Measurements from ENCODE around the gene KTI12.
"Not testable (repeated sequence)": the region's sequence is repeated elsewhere in the genome, so short reads cannot be mapped to it uniquely, and the experiment has no call there.

The KTI12 gene

DNA sequence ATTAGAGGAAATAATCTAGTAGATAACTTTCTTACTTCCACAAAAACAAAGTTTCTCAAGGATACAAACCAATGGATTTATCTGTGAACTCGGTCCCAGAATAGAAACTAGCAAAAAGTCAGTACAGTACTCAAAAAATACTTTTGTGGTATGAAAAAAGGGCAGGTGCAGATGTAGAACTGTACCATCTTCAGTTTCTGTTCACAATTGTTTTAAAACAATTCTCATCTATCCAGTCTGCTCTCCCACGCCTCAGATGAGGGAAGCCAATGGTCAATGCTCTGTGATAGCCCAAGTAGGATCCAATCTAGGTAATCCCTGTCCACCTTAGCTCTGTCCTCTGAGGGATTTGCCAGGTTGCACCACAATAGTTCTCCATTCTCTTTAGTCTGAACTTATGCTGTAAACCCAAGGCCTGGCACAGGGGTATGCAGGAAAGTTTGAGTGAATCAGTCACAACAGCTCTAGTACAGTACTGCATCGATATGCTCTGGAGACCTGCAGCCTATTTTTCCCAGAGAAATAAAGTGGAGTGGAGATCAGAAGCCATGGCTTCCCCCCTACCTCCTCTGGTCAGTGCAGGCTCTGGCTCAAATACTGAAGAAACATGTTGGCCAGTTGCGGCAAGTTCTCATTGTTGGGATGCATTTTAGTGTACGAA is 1.4 kb downstream of the KTI12 start:
- no peak for DNase-seq (ENCODE audit: extremely low read depth, insufficient read length)
- Histone ChIP-seq H3K36me3 (ENCODE audit: control insufficient read depth, insufficient read depth, low read length) (no peaks in the 10 kb centered on the region; the same call in none of the 2 replicates), H3K4me3 (replicated peaks; ENCODE audit: low read depth, low read length) (peak overlapping the region; percentile 99), H3K27me3 (replicated peaks; ENCODE audit: control insufficient read depth, insufficient read depth, low read length) (no peaks in the 10 kb centered on the region)
- TF ChIP-seq, protein P1, sequence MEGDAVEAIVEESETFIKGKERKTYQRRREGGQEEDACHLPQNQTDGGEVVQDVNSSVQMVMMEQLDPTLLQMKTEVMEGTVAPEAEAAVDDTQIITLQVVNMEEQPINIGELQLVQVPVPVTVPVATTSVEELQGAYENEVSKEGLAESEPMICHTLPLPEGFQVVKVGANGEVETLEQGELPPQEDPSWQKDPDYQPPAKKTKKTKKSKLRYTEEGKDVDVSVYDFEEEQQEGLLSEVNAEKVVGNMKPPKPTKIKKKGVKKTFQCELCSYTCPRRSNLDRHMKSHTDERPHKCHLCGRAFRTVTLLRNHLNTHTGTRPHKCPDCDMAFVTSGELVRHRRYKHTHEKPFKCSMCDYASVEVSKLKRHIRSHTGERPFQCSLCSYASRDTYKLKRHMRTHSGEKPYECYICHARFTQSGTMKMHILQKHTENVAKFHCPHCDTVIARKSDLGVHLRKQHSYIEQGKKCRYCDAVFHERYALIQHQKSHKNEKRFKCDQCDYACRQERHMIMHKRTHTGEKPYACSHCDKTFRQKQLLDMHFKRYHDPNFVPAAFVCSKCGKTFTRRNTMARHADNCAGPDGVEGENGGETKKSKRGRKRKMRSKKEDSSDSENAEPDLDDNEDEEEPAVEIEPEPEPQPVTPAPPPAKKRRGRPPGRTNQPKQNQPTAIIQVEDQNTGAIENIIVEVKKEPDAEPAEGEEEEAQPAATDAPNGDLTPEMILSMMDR (IDR thresholded peaks at IDR 0.05; ENCODE audit: insufficient read depth, low read length, poor library complexity, severe bottlenecking), result no peak

DNA sequence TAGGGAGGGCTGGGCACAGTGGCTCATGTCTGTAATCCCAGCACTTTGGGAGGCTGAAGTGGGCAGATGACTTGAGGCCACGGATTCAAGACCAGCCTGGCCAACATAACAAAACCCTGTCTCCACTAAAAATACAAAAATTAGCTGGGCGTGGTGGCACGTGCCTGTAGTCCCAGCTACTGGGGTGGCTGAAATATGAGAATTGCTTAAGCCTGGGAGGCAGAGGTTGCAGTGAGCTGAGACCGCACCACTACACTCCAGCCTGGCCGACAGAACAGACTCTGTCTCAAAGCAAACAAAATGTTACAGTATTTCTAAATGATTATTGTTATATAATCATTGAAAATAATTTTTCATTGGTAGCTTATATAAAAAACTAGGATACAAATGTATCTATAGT is 4.8 kb downstream of the KTI12 start:
- DNase-seq (ENCODE audit: extremely low read depth, insufficient read length); H3K4me3 ChIP-seq (replicated peaks; ENCODE audit: low read depth, low read length); H3K36me3 ChIP-seq (ENCODE audit: control insufficient read depth, insufficient read depth, low read length); H3K27me3 ChIP-seq (replicated peaks; ENCODE audit: control insufficient read depth, insufficient read depth, low read length): not testable (repeated sequence)

DNA sequence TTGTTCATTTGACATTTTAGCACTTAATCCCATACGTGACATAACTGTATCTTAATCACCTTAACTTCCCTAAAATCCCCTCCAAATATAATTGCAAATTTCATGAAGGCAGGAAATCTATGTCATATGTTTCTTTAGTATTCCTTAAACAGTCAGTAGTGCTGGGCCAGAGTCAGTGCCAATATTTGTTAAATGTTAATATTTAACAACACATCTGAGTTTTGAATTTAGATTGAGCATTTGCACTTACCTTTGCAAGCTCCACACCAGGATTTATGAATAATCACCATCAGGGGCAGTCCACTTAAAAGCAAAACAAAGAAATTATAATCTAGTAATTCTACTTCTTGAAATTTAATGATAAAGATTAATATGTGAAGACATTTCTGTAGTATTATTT is 5.3 kb downstream of the KTI12 start:
- TF ChIP-seq, protein P1 (IDR thresholded peaks at IDR 0.05; ENCODE audit: insufficient read depth, low read length, poor library complexity, severe bottlenecking), result no peak
- Histone ChIP-seq H3K36me3 (ENCODE audit: control insufficient read depth, insufficient read depth, low read length) (peaks cover 6% of the 10 kb centered on the region), H3K4me3 (replicated peaks; ENCODE audit: low read depth, low read length) (no peak overlapping the region), H3K27me3 (replicated peaks; ENCODE audit: control insufficient read depth, insufficient read depth, low read length) (no peaks in the 10 kb centered on the region)
- DNase-seq (ENCODE audit: extremely low read depth, insufficient read length), result no peak

DNA sequence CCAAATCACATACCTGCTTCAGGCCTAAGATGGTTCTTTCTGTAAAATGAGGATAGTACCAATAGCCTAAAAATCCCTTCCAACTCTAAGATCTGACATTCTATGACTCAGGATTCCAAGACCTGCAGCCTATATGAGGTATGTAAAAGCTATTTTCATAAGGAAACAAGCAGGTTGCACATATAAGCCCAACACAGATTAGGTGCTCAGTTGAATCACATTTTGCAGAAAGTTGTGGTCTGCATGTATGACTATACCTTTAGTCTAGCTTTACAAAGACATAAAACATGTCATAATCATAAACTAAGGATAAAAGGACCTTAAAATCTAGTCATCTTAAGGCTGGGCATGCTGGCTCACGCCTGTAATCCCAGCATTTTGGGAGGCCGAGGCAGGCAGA is 7.3 kb downstream of the KTI12 start:
- H3K27me3 ChIP-seq (replicated peaks; ENCODE audit: control insufficient read depth, insufficient read depth, low read length), result no peaks in the 10 kb centered on the region
- H3K4me3 ChIP-seq (replicated peaks; ENCODE audit: low read depth, low read length), result no peak overlapping the region
- H3K36me3 ChIP-seq (ENCODE audit: control insufficient read depth, insufficient read depth, low read length), result peaks cover 12% of the 10 kb centered on the region
- TF ChIP-seq, protein P1 (IDR thresholded peaks at IDR 0.05; ENCODE audit: insufficient read depth, low read length, poor library complexity, severe bottlenecking), result no peak
- DNase-seq (ENCODE audit: extremely low read depth, insufficient read length), result no peak

DNA sequence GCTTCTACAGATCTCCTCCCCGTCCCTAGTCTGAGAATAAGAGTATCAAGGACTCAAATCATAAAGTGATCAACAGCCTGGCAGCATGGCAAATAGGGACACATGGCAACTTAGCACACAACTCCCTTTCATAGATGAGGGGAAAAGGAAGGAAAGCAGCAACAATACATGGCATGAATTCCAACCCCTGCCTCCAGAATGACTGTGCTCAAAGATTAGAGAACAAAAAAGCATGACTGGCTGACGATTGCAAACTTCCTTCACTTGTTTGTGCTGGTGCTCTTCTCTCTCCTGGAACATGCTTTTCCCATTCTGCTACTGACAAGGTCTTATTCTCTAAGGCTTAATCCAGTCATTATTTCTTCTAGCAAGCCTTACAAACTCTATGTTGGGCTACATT is 11.5 kb downstream of the KTI12 start:
- no peaks in the 10 kb centered on the region for H3K27me3 ChIP-seq (replicated peaks; ENCODE audit: control insufficient read depth, insufficient read depth, low read length)
- H3K4me3 ChIP-seq (replicated peaks; ENCODE audit: low read depth, low read length), result no peak overlapping the region
- H3K36me3 ChIP-seq (ENCODE audit: control insufficient read depth, insufficient read depth, low read length), result peaks cover 16% of the 10 kb centered on the region
- no peak for DNase-seq (ENCODE audit: extremely low read depth, insufficient read length)
- TF ChIP-seq, protein P1 (IDR thresholded peaks at IDR 0.05; ENCODE audit: insufficient read depth, low read length, poor library complexity, severe bottlenecking), result no peak

DNA sequence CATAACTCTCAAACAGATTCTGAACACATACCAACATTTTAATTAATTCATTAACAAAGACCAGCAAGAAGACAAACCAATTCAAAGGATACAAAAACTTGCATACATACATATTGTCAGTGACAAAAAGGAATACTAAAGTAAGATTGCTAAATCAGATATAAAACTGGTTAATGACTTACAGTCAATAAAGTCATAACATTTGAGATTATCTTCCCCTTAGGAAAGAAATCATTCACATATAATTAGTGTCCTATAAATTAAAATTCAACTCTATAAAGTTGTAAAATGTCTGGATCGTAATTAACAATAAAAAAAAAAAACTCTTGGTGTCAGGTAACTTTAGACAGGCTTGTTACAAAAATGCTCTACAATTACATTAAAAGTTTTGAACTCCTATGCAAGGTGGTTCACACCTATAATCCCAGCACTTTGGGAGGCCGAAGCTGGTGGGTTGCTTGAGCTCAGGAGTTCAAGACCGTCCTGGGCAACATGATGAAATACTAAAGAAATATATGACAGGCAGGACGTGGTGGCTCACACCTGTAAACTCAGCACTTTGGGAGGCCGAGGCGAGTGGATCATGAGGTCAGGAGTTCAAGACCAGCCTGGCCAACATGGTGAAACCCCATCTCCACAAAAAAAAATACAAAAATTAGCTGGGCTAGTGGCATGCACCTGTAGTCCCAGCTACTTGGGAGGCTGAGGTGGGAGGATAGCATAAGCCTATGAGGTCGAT is 25.4 kb downstream of the KTI12 start:
- Histone ChIP-seq H3K4me3 (replicated peaks; ENCODE audit: low read depth, low read length) (no peak overlapping the region), H3K36me3 (ENCODE audit: control insufficient read depth, insufficient read depth, low read length) (no peaks in the 10 kb centered on the region), H3K27me3 (replicated peaks; ENCODE audit: control insufficient read depth, insufficient read depth, low read length) (no peaks in the 10 kb centered on the region)
- TF ChIP-seq, protein P1 (IDR thresholded peaks at IDR 0.05; ENCODE audit: insufficient read depth, low read length, poor library complexity, severe bottlenecking), result no peak
- DNase-seq (ENCODE audit: extremely low read depth, insufficient read length), result no peak

Measured in GM06990 (cell line).